WTC11 (cell line): ENCODE results near the gene EXD3.

Source experiments
- CTCF ChIP-seq: fragments of 200-600 bp; IDR thresholded peaks from 2 replicates; pipeline ENCODE4 v1.8.0; 2022; ENCODE audit warnings: antibody characterized with exemption
- E2F5 ChIP-seq: sonication (generic); formaldehyde crosslinking; IDR thresholded peaks from 2 replicates; pipeline ENCODE4 v1.8.1; 2022; ENCODE audit warnings: mild to moderate bottlenecking, moderate library complexity, missing genetic modification reagents
- NR2C2 ChIP-seq: sonication (generic); formaldehyde crosslinking; IDR thresholded peaks from 2 replicates; pipeline ENCODE4 v1.8.0; 2022; ENCODE audit warnings: mild to moderate bottlenecking, missing genetic modification reagents

DNA sequence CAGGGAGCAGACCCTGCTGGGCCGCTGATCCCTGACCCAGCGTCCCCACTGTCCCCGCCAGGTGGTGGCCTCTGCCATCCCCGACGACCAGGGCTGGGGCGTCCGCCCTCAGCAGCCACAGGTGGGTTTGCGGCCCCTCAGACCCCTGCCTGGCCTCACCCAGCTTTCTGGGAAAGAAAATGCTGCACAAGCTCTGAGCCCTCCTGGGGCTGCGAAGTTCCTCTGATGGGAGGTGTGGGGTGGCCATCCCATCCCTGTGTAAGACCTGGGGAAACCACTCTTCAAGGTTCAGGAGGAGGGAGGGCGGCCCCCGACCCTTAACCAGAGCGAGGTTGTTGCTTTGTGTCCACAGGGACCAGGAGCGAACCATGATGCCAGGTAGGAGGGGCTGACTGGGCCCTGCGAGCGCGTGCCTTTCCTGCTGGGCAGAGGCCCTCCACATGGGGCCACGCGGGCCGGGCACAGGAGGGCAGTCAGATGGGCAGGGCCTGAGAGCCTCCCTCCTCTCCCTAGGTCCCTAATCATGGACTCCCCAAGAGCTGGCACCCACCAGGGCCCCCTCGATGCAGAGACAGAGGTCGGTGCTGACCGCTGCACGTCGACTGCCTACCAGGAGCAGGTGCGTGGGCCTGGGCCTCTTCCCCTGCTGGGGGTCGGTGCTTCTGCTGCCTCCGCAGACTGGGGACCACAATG, 7.9 kb upstream of the EXD3 start:
- no peak for TF ChIP-seq CTCF
- TF ChIP-seq E2F5 (CRISPR knock-in tag), result no peak
- no peak for TF ChIP-seq NR2C2
